Activated T-cell treated with anti-CD3 and anti-CD28 coated beads for 48 hours (primary cell): Measurements from ENCODE around the gene PSORS1C1.

Experiments used
- DNase-seq: peaks from one replicate; pipeline ENCODE4 v3.0.0-alpha.2; 2020; ENCODE audit warnings: low read depth

Gene PSORS1C1

DNA sequence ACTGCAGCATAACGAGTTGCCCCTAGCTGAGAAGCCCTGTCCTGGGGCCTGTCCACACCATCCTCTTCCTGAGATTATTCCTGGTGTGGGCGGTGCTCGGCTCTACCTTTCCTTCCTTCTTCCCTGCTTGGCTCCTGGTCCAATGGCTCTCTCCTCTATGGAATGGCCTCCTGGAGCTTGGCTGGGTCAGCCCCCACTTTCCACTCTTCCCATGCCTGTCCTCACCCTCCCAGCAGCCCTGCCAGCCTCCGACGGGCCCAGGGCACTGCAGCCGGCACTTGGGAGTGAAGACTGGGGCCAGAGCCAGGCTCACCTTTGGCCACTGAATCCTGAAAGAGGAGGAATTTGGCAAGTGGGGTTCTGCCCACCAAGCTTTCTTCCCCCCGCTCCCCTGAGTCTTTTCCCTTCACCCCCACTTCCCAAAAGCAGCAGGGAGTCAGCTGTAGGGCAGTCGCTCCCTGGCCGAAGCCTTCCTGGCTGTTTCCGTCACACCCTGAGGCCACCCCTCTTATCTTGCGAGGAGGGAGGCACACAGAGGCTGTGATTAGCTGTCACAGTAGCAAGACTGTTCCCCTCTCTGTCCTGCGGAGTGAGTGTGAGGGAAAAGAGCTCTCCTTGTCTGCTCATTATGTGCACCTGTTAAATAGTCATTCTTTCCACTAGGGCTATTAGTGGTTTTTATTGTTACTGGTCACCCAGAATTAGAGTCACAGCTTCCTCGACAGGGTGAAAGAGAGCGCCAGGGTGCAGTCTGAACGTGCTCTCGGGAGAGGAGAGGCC is 12.0 kb downstream of the PSORS1C1 start:
- DNase-seq, result no peak

DNA sequence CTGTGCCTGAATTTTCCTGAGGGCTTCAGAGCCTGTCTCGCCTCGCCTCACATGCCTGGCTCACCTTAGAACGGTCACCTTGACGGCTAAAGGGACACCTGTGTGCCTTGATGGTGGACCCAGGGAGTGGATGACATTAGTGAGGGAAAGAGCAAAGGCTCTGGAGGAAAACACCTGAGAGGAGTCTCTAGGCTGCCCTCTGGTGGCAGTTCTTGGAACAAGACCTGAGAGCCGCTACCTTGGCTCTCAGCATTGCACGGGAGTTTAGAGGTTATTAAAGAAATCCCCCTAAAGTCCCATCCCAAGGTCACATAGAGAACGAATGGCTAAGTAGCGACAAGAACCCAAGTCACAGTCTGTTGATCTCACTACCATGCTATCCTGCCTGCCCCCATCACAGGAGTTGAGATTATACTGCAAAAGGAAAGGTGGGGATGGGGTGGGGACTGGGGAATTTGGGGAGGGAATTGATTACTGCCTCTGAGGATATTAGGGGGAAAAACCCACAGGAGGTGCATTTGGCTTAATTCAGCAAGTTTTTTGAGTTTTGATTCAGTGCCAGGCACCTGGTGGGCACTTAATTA is 13.6 kb downstream of the PSORS1C1 start:
- peak; percentile 54 for DNase-seq

DNA sequence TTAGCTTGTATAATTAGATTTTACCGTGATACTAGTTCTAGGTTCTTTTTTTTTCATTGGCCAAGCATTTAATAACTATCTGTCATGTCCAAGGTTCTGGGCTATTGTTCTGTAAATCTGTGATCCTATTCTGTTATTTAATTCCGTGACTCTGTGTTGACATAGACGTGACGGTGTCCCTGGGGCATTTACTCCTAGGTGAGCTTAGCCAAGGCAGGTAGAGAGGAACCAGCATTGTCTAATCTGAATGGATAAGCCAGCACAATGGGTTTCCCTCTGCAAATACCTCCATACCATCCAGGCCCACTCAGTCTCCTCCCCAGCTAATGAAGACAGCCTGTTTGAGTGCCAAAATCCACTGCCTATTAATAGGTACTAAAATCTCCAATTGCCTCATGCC is 14.5 kb downstream of the PSORS1C1 start:
- no peak for DNase-seq

GRCh38 chr6:31130751-31131150 is 16.2 kb downstream of the PSORS1C1 start:
- DNase-seq, result no peak

- DNase-seq, result no peak
Measured at GRCh38 chr6:31131595-31131994, 17.0 kb downstream of the PSORS1C1 start.

DNA sequence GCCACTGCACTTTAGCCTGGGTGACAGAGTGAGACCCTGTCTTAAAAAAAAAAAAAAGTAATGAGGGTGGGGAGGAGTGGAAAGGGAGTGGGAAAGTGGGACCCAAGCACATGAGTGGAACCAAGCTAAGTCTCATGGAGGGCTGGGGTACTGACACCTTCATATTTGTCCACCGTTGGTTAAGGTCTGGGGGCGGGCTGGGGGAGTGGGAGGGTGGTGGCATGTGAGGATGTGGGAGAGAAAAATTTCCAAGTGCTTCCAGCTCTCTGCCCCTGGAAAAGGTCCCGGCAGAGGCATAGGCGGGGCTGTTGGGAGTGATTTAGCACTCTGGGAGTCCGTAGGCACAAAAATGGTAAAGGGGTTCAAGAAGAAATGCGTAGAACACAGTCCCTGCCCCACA is 18.2 kb downstream of the PSORS1C1 start:
- no peak for DNase-seq

DNA sequence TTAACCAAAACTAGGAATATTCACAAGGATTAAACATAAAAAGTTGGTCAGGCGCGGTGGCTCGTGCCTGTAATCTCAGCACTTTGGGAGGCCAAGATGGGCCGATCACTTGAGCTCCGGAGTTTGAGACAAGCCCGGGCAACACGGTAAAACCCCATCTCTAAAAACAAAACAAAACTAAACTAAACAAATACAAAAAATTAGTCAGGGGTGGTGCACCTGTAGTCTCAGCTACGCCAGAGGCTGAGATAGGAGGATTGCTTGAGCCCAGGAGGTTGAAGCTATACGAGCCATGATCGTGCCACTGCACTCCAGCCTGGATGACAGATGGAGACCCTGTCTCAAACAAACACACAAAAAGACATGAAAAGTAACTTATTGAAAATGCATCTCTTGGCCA is 21.1 kb downstream of the PSORS1C1 start:
- DNase-seq, result no peak

- DNase-seq, result no peak
Measured at GRCh38 chr6:31138982-31139381, 24.4 kb downstream of the PSORS1C1 start, which contains the start of gene PSORS1C2. TSS of gene PSORS1C2 (minus strand) at chr6:31139066. CDS start at chr6:31139026, 40 bp downstream.

DNA sequence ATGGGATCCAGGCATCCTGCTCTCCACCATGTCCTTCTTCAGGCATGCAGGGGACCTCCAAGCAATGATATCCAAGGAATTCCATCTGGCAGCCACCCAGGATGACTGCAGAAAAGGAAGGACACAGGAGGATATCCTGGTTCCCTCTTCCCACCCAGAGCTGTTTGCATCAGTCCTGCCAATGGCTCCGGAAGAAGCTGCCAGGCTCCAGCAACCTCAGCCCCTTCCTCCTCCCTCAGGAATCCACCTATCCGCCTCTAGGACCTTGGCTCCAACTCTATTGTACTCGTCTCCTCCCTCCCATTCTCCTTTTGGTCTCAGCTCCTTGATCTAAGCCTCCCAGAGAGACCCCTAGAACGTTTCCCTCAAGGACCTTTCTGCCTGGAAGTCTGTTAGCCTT is 25.0 kb downstream of the PSORS1C1 start:
- DNase-seq, result no peak

DNA sequence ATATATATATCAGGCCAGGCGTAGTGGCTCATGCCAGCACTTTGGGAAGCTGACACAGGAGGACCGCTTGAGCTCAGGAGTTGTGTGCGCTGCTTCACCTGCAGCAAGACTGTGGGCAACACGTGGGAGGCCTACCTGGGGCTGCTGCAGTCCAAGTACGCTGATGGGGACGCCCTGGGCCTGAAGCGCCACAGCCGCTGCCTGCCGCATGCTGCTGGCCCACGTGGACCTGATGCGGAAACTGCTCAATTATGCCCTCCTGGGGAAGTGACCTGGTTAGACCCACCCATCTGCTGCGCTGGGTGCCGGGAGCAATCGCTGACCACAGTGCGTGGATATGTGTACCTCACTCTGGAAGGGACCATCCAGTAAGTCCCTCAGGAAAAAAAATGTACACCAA is 26.0 kb downstream of the PSORS1C1 start:
- no peak for DNase-seq

DNA sequence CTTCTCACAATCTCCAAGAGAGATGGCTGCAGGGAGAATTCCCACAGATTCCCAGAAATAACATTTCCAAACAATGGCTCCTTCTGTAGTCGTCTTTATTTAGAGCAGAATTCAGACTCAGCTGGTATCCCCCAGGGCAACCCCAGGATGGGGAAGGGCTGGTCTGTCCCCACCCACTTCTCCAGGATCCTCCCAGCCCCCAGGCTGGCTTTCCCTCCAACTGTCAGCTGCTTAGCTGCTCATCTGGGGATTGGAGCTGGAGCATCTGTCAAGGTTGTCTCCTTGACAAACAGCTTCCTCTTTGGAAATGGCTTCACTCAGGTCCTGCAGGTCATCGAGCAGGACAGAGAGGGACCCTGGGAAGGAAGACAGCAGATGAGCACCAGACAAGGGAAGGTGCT is 27.8 kb downstream of the PSORS1C1 start:
- no peak for DNase-seq

DNA sequence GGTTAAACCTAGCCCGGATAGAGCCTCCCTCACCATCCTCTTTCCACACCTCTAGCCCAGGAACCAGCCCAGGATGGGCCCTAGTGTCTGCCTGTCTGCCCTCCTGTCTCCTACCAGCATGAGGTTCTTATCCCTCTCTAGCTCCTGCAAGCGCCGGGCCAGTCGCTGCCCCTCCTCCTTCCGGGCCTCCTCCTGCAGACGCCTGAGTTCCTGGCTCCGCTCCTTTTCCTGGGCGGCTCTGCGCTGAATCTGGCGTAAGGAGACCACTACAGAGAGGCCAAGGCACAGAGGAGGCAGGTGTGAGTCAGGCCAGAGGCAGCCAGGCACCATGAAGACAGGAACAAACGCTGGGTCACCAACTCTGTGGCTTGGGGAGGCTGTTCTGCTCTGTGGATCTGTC is 28.5 kb downstream of the PSORS1C1 start:
- DNase-seq, result no peak

DNA sequence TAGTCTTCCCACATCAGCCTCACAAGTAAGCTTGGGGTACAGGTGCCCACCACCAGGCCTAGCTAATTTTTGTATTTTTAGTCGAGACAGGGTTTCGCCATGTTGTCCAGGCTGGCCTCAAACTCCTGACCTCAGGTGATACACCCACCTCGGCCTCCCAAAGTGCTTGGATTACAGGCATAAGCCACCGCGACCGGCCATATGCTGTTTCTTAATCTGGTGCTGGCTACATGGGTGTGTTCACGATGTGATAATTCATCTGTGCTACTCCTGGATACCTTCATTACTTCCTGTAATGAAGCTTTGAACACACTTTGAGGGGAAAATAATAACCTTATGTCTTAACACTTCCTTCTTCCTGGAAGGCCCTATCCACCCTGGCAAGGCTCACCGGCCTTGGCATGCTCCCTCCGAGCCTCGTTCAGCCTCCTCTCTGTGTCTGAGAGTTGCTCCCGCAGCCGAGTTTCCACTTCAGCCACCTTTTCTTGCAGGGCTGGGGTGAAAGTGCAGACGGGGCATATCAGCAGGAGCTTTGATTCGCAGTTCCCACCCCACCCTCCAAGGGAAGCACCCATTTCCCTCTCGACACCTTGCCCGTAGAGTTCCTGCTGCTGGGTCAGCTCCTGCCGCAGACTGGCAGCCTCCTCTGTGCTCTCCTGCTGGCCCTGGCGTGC is 29.8 kb downstream of the PSORS1C1 start:
- no peak for DNase-seq

DNA sequence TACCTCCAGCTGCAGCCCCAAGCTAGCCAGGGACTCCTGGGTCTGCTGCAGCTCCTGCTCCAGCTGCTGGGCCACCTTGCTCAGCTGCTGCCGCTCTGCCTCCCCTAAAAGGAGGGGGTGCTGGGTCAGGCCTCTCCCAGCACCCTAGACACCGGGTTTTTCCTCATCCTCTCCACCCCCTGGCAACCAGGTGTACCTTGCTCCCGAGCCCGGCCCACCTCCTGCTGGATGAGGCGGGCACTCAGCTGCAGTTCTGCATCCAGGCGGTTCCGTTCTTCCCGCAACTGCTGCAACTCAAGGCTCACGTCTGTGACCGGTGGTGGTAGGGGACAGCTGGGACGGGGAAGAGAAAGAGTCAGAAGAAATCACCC is 30.4 kb downstream of the PSORS1C1 start:
- DNase-seq, result no peak

DNA sequence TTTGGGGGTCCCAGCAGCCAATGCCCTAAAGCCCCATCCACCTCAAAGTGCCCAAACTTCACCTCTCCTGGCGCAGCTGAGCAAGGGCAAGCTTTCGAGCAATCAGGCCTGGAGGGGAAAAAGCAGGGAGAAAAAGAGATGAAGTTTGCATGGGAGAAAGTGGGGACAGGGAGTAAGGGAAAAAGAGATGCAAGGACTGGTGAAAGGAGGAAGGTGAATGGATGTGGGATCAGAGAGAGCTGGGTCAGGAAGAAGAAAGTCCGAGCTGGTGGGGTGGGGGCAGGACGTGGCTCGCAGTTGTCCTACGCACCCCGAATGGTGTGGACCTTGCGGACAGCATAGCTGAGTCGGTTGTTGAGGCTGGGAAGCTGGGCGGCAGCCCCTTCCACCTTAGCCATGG is 30.8 kb downstream of the PSORS1C1 start:
- DNase-seq, result no peak

DNA sequence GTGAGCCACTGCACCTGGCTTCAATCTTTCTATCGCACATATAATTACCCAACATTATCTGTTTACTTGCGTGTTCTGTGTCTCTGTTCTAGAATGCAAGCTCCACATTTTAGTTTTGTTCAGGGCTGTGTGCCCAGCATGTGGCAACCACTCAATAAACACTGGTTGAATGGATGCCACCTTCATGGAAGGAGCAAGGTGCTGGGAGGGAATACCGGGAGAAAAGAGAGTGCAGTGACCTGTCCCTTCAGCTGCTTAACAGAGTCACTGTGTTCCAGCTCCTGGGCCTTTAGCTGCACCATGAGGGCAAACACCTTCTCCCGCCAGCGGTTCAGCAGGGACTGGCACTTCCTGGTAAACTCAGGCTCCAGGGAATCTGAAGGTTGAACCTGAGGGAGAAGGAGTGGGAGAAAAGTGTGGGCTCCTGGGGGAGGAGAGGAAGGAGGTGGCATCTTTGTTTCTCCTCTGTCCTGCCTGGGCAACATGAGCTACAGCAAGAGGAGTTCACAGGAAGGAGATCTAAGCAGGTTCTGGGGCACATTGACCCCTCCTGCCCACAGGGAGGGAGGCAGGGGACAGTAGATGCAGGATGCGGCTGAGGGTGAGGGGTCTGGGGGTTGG is 35.3 kb downstream of the PSORS1C1 start:
- DNase-seq, result no peak

GRCh38 chr6:31152781-31153180 is 38.2 kb downstream of the PSORS1C1 start:
- no peak for DNase-seq

DNA sequence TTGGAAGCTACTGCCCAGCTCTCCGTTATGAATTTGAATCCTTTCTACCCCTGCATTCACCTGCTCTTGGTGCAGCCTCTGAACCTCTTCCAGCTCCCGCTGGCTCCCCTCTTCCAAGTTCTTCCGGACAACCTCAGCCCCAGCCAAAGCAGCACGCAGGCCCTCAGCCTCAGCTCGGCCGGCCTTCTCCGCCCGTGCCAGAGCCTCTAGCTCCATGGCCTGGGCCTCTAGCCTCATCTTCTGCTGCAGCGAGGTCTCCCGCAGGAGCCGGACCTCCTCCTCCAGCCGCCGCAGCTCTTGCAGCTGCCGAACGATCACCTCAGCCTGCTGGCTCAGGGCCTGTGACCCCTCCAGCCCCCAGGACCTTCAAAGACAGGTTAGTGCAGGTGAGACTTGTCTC is 39.8 kb downstream of the PSORS1C1 start:
- no peak for DNase-seq

- no peak for DNase-seq
Measured at GRCh38 chr6:31156641-31157040, 42.0 kb downstream of the PSORS1C1 start.

- no peak for DNase-seq
Measured at GRCh38 chr6:31157513-31158139, 43.0 kb downstream of the PSORS1C1 start, which contains the start of gene CCHCR1. TSS of gene CCHCR1 (minus strand) at chr6:31157802. CDS start at chr6:31157600, 202 bp downstream.

DNA sequence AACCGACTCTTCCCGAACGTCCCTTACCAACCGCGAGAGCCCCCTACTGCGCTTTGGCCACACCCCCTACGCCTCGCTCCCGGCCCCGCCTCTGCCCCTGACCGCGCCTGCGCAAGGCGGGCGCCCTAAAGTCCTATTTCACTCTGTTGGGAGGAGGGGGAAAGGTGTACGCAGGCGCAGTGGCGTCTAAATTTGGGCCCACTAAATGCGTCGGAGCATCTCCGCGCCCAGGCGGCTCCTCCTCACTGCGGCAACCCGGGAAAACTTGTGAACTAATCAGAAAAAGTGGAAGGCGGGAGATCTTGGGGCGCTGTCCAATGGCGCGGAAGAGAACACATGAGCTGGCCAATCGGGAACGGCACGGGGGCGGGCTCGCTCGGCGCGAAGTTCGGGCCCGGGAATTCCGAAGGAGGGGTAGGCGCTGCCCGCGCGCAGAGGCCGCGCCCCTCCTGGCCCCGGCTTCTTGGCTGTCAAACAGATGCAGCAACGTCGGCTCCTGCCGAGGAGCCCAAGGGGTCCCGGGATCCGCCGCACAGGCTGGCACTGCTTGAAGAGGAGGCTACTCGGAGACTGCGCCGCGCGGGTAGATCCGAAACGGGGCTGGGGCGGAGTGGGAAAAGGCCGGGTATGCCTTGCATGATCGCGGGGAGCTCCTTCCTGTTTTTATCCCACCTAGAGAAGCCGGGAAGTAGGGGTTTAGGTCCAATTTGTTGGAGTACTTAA is 43.7 kb downstream of the PSORS1C1 start, which contains the start of gene TCF19:
TSS of gene TCF19 (plus strand) at position 450 of the 723 bp plus-strand sequence. CDS start 881 bp downstream, outside the sequence.
- peak; percentile 98 for DNase-seq
